ENCODE results near the gene SDR42E2.
"Not testable (repeated sequence)": the region's sequence is repeated elsewhere in the genome, so short reads cannot be mapped to it uniquely, and the experiment has no call there.

SDR42E2 gene

GRCh38 chr16:22161999-22162655, at the start of gene SDR42E2:
TSS of gene SDR42E2 (plus strand) at chr16:22162506. CDS start at chr16:22165583, 3,077 bp downstream.
- no peak for DNase-seq

GRCh38 chr16:22116095-22116700, 46.1 kb upstream of the SDR42E2 start:
- no peak for DNase-seq

GRCh38 chr16:22117609-22118008, 44.7 kb upstream of the SDR42E2 start:
- no peak for DNase-seq

- DNase-seq, result no peak
Measured at GRCh38 chr16:22120440-22120839, 41.9 kb upstream of the SDR42E2 start.

- DNase-seq, result no peak
Measured at GRCh38 chr16:22122239-22122638, 40.1 kb upstream of the SDR42E2 start.

GRCh38 chr16:22123146-22123545, 39.2 kb upstream of the SDR42E2 start:
- DNase-seq, result no peak

- no peak for DNase-seq
Measured at GRCh38 chr16:22123759-22124490, 38.4 kb upstream of the SDR42E2 start.

GRCh38 chr16:22124583-22125284, 37.6 kb upstream of the SDR42E2 start:
- DNase-seq, result no peak

GRCh38 chr16:22126037-22126558, 36.2 kb upstream of the SDR42E2 start:
- DNase-seq, result no peak

GRCh38 chr16:22128537-22128936, 33.8 kb upstream of the SDR42E2 start:
- not testable (repeated sequence) for DNase-seq

GRCh38 chr16:22130528-22130927, 31.8 kb upstream of the SDR42E2 start:
- no peak for DNase-seq

- no peak for DNase-seq
Measured at GRCh38 chr16:22132801-22133200, 29.5 kb upstream of the SDR42E2 start.

GRCh38 chr16:22138482-22138881, 23.8 kb upstream of the SDR42E2 start:
- no peak for DNase-seq

- DNase-seq, result no peak
Measured at GRCh38 chr16:22139008-22139407, 23.3 kb upstream of the SDR42E2 start.

GRCh38 chr16:22139732-22140131, 22.6 kb upstream of the SDR42E2 start:
- no peak for DNase-seq

- DNase-seq, result no peak
Measured at GRCh38 chr16:22141767-22142166, 20.5 kb upstream of the SDR42E2 start.

GRCh38 chr16:22144520-22144919, 17.8 kb upstream of the SDR42E2 start:
- no peak for DNase-seq

- DNase-seq, result no peak
Measured at GRCh38 chr16:22147853-22148252, 14.5 kb upstream of the SDR42E2 start.

- DNase-seq, result no peak
Measured at GRCh38 chr16:22151246-22151998, 10.9 kb upstream of the SDR42E2 start.

GRCh38 chr16:22152316-22152715, 10.0 kb upstream of the SDR42E2 start:
- DNase-seq, result no peak

- DNase-seq, result not testable (repeated sequence)
Measured at GRCh38 chr16:22153078-22153477, 9.2 kb upstream of the SDR42E2 start.

GRCh38 chr16:22161401-22161800, 905 bp upstream of the SDR42E2 start:
- no peak for DNase-seq

GRCh38 chr16:22162656-22163009, 327 bp downstream of the SDR42E2 start:
- no peak for DNase-seq

All from SHP77 treated with DMSO at 0.1 percent for 48 hours (cell line).